Activated CD8-positive, alpha-beta memory T cell treated with anti-CD3 and anti-CD28 coated beads, Interleukin-2, amount 50 U/mL, for 24 hours (primary cell): ENCODE results near the gene NCK1.
"Not testable (repeated sequence)": the region's sequence is repeated elsewhere in the genome, so short reads cannot be mapped to it uniquely, and the experiment has no call there.

ENCODE experiments used
- DNase-seq: peaks from one replicate; pipeline ENCODE4 v3.0.0-alpha.2; 2020; ENCODE audit errors: extremely low read depth

Gene NCK1

DNA sequence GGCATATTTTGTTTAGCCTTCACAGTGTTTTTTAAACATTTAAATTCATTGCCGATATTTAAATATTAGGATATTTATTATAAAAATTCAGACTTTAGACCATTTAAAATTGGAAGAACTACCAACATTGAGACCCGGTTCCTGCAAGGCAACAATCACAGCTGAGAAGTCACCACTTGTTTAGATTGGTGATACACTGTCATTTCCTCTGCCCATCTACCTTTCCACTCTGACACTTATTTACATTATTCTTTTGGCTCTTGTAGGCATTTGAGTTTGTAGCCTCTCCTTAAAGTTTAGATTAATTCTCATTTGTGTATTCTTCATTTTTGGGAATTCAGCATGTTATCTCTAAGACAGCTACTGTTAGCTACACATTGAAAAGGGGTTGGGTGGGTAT lies 85.5 kb downstream of the NCK1 start:
- no peak for DNase-seq

DNA sequence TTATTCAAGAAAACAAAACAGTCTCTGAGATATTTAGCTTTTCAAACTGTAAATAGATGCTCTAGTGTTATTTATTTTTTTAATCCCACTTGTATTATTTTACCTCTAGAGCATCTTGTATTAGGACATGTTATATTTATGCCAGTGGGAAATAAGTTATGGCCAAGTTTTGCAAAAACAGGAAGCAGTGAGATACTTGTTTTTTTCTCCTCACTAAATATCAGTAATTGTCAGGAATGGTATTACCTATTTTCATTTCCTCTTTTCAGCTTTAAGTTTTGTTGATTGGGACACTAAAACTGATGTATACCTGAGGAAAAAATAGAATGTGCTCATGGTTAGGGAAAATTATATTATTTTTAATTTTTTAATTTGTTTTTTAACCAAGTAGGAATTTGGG lies 87.1 kb downstream of the NCK1 start:
- no peak for DNase-seq

DNA sequence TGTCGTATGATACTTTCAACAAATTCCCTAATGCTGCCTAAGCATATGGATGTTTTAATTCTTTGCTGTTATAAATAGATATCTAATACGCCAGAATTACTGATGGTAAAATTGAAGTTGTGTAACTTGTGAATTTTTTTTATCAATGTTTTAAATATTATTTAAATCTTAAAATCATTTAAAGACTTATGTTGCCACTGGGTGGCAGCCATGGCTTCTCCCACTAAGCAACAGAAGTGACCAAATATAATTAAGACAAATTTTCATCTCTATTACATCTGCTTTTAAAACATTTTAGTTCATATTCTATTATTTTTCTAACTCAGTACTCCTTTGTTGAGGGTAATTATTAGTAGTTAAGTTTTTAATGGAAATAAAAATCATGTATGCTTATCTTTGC lies 87.7 kb downstream of the NCK1 start:
- DNase-seq = no peak

DNA sequence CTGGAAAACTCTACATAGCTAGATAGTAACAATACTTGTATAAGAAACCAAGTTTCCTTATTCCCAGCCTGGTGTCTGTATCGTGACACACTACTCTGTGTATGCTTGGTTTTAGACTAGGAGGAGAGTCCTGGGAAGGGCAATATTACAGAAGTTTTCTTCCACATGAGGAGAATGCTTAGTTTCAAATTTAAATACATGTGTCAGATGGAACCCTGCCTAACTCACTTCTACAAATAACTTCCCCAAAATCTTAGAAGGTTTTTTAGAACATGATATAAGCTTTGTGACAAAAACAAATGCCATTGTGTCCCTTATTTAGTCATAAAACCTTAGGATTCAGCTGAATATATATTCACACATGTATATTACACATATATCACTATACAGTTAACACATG lies 88.6 kb downstream of the NCK1 start:
- DNase-seq = no peak

DNA sequence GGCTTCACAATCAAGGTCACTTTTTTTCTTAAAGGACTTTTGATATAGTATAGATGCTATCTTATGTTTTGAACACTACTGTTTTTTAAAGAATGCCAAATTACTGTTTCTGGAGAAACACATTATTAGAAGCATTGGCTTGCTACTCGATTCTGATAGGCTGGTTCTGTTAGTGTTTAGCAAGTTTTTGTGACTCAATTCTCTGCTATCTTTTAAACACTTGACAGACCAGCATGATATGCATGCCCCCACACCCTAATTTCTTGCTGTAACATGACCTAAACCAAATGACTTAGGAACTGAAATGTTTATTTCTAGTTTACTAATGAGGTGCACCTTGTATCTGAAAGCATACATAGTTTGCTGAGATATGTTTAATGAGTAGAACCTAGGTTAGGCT lies 90.3 kb downstream of the NCK1 start:
- no peak for DNase-seq

DNA sequence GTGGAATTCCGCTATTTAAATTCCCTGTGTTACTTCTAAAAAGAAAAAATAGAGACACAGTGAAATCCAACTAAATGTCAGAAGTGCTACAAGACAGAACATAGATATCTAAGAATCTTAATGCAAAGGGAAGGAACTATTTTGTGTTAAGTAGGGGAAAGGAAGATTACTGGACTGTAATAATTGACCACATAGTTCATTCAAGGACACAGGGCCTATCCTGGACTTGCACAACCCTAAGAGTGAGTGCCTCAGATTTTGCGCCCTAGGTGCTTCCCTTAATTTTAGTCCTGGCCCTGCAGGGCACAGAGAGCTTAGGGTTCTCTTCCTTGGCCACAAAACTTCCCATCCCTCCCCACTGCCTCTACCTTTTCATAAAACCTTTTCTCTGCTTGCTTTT lies 92.2 kb downstream of the NCK1 start:
- DNase-seq = no peak

DNA sequence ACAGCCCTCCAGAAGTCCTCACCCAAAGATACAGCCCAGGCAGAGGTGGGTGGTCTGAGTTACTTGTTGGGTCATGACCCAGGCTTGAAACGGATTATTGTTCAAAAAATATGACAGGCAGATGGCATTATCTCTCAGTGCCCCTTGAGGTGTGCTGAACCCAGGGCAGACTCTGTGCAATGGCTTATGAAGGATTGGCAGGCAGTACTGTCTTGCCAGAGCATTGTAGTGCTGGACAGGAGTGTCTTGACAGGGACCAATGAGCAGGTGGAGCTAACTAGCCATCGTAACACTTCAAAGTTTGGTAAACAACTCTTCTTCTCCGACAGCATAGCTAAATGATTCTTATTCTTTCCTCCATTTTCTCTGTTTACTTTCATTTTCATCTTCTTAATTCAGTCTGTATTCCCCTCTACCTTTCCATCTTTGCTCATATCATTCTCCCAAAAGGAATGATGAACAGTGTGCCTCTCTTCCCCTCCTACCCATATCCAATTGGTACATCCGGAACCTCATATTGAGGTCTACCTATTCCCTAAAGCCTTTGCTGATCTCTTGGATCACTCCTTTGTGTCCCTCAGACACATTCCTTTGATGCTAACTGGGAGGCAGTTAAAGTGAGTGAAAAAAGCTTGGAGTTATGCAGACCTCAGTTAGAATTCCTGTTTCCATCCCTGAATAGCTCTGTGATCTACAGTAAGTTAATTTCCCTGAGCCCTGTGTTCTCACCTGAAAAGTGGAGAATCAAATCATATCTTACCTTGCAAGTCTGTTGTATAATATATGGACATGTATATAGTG lies 93.2 kb downstream of the NCK1 start:
- DNase-seq = no peak

DNA sequence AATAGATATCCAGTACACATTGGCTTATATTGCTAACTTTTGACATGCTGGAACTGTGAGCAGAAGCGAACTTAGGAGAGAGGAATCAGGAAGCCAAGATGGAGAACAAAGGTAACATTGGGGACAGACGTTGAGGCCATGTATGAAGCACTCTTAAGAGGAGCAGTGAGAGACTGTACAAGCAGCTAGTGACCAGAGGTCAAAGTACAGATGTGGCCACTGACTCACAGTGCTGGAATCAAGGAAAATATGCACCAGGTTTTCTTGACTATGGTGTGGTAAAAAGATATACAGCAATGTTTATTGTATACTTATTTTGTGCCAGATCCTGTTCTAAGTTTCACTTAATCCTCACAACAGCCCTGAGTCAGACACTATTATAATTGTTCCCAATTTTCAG lies 93.8 kb downstream of the NCK1 start:
- no peak for DNase-seq

DNA sequence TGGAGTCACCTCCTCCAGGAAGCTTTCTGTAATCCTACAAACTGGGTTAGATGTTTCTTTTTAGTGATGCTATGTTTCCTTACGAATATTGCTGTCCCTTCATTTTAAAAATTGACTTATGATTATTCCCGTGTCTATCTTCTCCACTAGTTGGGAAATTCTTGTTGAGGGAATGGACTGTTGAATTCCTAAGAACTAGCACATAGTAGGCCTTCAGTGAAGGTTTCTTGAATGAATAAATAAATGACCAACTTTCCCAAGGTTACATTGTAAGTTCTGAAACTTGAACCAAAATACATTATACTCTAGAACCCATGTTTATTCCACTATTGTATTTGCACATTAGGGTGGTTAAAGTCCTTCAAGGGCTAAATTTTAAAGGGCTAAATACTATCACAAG lies 95.0 kb downstream of the NCK1 start:
- no peak for DNase-seq

DNA sequence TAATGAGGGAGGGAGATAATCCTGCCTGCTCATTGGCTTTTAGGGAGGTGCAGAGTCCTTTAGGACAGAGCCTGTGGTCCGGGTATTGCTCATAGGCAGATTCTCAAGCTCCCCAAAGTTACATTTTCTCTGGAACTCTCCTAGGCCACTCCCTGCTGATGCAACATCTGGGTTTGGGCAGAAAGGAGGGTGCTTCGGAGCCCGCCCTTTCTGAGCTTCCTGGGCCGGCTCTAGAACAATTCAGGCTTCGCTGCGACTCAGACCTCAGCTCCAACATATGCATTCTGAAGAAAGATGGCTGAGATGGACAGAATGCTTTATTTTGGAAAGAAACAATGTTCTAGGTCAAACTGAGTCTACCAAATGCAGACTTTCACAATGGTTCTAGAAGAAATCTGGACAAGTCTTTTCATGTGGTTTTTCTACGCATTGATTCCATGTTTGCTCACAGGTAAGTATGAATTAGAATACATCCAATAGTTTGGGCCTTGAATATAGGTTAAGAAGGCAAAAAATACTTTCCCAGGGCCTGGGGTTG lies 95.8 kb downstream of the NCK1 start, which contains the start of gene IL20RB:
Gene IL20RB, plus strand, starts transcription at position 233 of the 538 bp plus-strand sequence. Its CDS starts 131 bp downstream, at position 364.
- no peak for DNase-seq

DNA sequence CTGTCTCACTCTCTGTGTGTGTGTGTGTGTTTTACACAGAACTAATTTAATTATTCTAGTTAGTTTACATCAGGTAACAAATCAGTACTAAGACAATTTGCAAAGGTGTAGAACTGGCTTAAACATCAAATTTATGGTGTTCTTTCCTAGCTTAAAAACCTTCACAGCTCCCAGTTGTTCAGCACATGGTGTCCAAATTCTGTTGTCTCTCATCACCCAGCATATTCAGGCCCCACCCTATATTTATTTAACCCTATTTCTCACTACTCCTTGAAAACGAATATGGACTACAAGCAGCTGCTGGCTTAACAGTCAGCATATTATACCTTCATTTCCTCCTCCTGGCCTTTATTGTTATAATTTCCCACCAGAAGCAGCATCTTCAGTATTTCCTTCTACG lies 96.9 kb downstream of the NCK1 start:
- DNase-seq = no peak

DNA sequence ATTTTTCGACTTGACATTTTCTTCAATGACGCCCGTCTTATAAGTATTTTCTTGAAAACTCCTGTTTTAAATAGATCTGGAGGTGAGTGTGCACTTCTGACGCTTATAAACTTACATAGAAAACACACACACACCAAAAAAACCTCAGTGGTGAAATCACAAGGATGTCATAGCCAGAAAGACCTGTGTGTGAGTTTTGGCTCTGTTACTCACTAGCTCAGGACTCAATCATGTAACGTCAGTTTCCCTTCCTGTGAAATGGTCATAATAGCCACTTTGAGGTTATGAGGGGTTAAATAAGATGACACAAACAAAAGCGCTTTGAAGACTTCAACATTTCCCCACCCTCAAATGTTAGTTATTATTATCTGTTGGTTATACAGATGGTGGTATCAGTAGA lies 97.6 kb downstream of the NCK1 start:
- no peak for DNase-seq

DNA sequence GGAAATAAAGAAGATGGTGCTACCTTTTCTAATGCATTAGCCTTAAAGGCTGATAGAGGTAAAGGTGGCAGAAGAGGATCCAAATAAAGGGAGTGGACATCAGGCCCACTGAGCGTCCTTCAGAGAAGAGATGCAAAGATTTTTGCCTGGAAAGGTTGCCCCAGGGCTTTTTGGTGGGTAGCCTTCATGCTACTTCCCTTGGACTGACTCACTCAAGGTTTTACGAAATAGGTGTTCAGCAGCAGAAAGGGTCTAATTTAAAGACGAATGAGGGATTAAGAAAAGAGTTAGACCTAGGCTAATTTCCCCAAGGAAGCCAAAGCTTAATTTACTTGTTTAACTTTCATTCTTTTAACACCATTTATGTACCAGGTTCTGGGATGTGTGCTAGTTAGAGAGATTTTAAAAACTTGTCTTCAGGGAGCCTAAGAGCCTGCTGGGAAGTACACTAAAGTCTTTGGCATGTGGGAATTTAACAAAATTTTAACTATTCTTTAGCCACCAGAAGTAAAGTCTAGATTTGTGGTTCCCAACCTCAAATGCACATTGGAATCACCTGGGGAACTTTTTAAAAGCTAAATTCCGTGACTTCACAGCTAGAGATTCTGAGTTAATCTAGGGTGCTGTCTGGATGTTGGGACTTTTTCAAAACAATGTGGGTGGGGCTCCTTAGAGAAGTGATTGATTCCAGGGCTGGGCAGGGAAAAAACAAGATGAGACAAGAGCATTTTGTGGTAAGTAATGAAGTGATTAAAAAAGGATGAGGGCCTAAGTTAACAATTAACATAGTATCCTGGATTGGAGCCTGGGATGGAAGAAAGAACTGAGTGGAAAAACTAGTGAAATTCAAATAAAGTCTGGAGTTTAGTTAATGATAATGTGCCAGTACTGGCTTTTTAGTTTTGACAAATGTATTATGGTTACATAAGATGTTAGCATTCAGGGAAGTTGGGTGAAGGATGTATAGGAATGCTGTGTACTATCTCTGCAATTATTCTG lies 99.1 kb downstream of the NCK1 start:
- DNase-seq = no peak

DNA sequence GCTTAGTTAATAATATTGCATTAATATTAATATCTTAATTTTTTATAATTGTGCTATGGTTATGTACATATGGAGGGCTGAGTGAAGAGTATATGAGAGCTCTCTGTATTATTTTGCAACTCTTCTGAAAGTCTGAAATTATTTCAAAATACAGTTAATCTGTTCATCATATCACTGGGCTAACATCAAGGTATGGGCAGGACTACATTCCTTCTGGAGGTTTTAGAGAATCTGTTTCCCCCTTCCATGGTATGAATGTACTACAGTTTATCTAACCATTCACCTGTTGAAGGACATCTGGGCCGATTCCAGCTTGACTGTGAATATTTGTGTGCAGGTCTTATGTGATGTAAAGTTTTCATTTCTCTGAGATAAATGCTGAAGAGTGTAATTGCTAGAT lies 100.9 kb downstream of the NCK1 start:
- DNase-seq = no peak

DNA sequence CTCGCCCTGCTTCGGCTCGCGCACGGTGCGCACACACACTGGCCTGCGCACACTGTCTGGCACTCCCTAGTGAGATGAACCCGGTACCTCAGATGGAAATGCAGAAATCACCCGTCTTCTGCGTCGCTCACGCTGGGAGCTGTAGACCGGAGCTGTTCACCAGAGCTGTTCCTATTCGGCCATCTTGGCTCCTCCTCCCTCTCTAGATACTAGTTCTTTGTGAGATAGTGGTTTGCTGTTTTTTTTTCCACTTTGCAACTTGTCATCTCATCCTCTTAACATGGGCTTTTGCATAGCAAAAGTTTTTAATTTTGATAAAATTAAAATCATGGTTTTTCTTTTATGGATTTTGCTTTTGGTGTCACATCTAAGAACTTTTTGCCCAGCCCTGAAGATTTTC lies 107.5 kb downstream of the NCK1 start:
- DNase-seq = not testable (repeated sequence)

DNA sequence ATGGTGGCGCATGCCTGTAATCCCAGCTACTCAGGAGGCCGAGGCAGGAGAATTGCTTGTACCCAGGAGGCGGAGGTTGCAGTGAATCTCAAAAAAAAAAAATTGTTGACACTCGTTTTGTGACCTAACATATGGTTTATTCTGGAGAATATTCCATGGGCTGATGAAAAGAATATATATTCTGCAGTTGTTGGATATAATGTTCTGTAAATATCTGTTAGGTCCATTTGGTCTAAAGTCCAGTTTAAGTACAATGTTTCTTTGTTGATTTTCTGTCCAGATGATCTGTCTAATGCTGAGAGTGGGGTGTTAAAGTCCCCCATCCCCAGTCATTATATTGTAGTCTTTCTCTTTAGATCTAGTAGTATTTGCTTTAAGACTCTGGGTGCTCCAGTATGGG lies 111.3 kb downstream of the NCK1 start:
- DNase-seq = no peak

DNA sequence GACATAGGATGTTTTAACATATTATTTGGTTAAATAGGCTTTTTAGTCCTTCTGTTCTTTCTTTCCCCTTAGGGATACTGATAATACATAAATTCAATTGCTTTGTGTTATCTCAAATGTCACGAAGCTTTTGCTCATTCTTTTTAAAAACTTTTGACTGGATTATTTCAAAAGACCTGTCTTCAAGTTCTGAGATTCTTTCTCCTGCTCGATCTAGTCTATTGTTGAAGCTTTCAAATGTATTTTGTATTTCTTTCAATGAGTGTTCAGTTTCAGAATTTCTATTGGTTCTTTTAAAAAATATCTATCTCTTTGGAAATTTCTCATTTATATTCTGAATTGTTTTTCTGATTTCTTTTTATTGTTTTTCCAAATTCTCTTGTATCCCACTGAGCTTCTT lies 112.7 kb downstream of the NCK1 start:
- DNase-seq = no peak

DNA sequence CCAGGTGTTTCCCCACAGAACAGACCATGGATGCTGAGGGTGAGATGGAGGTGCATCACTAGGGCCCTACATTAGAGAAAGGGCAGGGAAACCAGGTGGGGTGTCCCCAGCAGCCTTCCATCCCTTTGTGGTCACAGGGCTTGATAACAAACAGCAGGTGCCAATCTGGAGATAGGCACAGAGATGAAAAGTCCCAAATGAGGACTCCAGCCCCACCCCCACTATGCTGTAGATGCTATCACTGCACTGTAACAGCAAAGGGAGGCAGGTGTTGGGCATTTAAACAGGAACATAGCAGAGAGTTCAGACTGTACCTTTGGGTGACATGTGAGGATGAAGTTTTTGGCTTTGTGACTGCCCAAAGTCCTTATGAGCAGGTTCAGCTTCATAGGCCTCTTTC lies 117.2 kb downstream of the NCK1 start:
- DNase-seq = no peak

DNA sequence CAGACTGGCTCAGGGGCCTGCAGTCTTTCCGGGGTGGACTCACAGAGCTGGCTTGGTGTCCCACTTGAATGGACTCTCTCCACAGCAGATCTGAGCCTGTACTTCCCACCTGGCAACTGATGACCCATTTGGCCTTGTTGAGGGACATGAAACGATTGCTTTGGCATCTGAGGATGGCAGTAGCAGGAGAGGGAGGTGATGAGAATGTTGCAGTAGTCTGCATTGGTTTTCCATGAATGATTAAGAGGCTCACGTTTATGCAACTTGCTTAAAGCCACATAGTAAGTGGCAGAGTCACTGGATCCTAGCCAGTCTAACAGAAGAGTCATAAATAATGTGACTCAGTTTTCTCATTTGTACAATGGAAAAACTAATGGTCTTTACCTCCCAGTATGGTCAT lies 117.7 kb downstream of the NCK1 start:
- no peak for DNase-seq

DNA sequence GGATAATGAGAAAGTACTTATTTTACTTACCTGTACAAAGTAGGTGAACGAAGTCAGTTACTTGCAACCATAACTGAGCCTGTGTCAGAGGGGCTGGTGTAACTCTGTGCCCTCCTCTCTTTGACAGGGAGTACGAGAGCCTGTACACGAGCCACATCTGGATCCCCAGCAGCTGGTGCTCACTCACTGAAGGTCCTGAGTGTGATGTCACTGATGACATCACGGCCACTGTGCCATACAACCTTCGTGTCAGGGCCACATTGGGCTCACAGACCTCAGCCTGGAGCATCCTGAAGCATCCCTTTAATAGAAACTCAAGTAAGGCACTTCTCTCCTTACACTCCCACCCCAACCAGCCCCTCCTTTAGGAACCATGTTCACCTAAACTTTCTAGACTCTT lies 120.0 kb downstream of the NCK1 start:
- DNase-seq = no peak

DNA sequence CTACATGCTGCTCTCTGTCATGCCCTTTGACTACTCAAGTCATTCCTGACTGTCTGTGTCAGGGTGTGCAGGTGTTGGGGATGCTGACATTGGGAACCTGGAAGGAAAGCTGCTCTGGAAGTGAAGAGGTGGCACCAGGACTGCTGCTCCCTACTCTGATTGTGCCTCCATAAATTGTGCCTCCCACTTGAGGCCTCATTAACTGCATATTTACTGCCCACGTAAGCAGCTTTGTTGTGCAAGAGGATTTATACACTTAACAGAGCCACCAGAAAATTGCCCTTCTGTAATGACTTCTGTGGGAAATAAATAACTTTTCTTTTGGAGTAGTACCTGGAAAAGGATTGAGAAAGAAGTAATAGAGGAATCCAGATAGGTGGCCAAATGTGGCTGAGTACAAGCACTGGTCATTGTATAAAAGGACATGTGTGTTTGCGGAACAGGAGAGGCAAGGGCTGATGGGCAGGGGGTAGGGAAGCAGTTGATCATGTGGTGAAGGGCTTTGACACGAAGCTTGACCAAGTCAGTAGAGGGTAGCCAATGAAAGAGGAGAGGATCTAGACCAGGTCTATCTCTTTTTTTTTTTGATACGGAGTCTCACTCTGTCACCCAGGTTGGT lies 120.6 kb downstream of the NCK1 start:
- DNase-seq = no peak

DNA sequence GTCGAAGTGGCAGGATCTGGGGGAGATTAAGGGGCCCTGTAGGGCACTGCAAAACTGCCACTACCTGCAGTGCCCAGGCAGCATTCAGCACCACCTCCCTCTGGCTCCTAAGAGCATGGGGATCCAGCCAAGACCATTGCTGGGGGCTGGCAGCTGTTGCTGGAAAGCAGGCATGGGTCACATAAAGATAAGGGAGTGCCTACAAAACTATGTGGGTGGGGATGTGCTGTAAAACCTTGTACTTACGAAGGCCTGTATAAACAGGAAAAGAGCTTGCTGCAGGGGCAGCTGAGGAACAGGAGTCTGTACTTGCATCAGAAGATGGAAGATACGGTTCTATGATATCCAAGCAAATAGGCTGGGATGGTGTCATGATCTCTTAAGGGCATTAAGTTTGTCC lies 122.8 kb downstream of the NCK1 start:
- no peak for DNase-seq
